HL-60 (cell line): ENCODE data around the gene UPF2.

ENCODE experiments used
- CTCF ChIP-seq: IDR thresholded peaks from one replicate; pipeline ENCODE4 v1.5.1; 2011; ENCODE audit warnings: low read length, control low read depth, inconsistent platforms; ENCODE audit not compliant: insufficient read depth
- REST ChIP-seq: IDR thresholded peaks from 2 replicates; pipeline ENCODE4 v1.6.1; 2012; ENCODE audit warnings: low read depth; ENCODE audit not compliant: insufficient replicate concordance
- SPI1 ChIP-seq: IDR thresholded peaks from 2 replicates; pipeline ENCODE4 v1.6.1; 2012; ENCODE audit warnings: low read depth, mild to moderate bottlenecking, borderline replicate concordance

DNA sequence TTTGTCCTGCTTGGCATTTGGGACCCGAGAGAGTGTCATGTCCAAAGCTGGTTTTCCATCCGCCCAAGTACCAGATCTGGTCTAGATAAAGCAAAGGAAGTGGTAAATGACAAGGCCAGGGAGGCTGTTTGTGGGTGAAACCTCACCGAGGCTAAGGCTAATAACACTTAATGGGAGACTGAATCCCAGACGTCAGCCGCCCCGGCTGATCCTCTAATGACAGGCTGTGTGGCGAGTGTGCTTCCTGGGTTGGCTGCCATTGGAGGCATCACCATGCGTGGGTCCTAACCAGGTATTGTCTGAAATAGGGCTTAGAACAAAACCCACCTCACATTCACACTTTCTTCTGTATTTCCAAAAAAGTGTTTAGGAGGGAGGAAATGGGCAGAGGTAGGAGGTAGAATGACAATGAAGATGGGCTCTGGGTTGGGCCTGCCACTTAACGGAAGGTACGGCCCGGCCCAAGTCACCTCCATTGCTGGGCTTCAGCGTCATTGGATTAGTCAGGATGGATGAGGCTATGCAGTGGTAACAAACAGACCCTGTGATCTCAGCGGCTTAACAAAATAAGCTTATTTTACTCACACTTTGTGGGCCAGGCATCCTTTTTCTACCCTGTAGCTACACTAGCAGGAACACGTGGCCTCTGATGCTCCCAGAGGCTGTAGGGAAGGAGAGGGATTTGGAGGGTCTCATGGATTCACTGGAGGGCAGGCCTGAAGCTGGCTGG, 159.8 kb downstream of the UPF2 start:
- TF ChIP-seq CTCF (no peak), REST (no peak), SPI1 (no peak)
